HL-60 (cell line): Measurements from ENCODE around the gene COL4A2.

Experiments
- DNase-seq, 2 experiments: peaks; one replicate each; pipeline ENCODE4 v3.0.0-alpha.2; 2010 to 2020; ENCODE audit warnings: low read depth in 1 of 2, low spot score in 1 of 2
- H3K27ac ChIP-seq: fragments of 250-450 bp; sonication (Bioruptor Pico); replicated peaks from 2 replicates; pipeline ENCODE4 v1.5.1; 2020; ENCODE audit warnings: mild to moderate bottlenecking, moderate library complexity
- H3K27me3 ChIP-seq: fragments of 250-450 bp; sonication (Bioruptor Pico); 2 replicates; pipeline ENCODE4 v1.5.1; 2021; ENCODE audit warnings: mild to moderate bottlenecking, moderate library complexity; ENCODE audit not compliant: insufficient read depth, poor library complexity, severe bottlenecking
- H3K4me3 ChIP-seq: replicated peaks from 2 replicates; pipeline ENCODE4 v1.5.1; 2011; ENCODE audit warnings: mild to moderate bottlenecking, control low read depth, low read length; ENCODE audit not compliant: insufficient read depth
- CTCF ChIP-seq: IDR thresholded peaks from one replicate; pipeline ENCODE4 v1.5.1; 2011; ENCODE audit warnings: low read length, control low read depth, inconsistent platforms; ENCODE audit not compliant: insufficient read depth
- GABPA ChIP-seq: IDR thresholded peaks from 2 replicates; pipeline ENCODE4 v1.6.1; 2012; ENCODE audit warnings: low read depth
- POLR2AphosphoS5 ChIP-seq: IDR thresholded peaks from 2 replicates; pipeline ENCODE4 v1.6.1; 2012; ENCODE audit warnings: low read depth
- REST ChIP-seq: IDR thresholded peaks from 2 replicates; pipeline ENCODE4 v1.6.1; 2012; ENCODE audit warnings: low read depth; ENCODE audit not compliant: insufficient replicate concordance
- SPI1 ChIP-seq: IDR thresholded peaks from 2 replicates; pipeline ENCODE4 v1.6.1; 2012; ENCODE audit warnings: low read depth, mild to moderate bottlenecking, borderline replicate concordance

COL4A2 gene

GRCh38 chr13:110354123-110354627, 47.1 kb downstream of the COL4A2 start:
- Histone ChIP-seq H3K27ac (no peak overlapping the region), H3K27me3 (no peaks in the 10 kb centered on the region), H3K4me3 (no peak overlapping the region)
- TF ChIP-seq POLR2AphosphoS5 (no peak), REST (no peak), SPI1 (no peak), GABPA (no peak), CTCF (no peak)
- no peak for DNase-seq

- H3K27ac ChIP-seq, result no peak overlapping the region
- H3K27me3 ChIP-seq, result no peaks in the 10 kb centered on the region
- no peak overlapping the region for H3K4me3 ChIP-seq
- DNase-seq, result no peak
- TF ChIP-seq POLR2AphosphoS5, result no peak
- TF ChIP-seq CTCF, result no peak
- no peak for TF ChIP-seq SPI1
Measured at GRCh38 chr13:110354715-110355473, 47.8 kb downstream of the COL4A2 start.

- H3K4me3 ChIP-seq, result no peak overlapping the region
- no peak overlapping the region for H3K27ac ChIP-seq
- TF ChIP-seq POLR2AphosphoS5, result no peak
- no peak for TF ChIP-seq SPI1
- TF ChIP-seq GABPA, result no peak
- no peak for TF ChIP-seq REST
- no peak for TF ChIP-seq CTCF
- H3K27me3 ChIP-seq, result no peaks in the 10 kb centered on the region
- DNase-seq, result no peak
Measured at GRCh38 chr13:110356362-110356761, 49.3 kb downstream of the COL4A2 start.

- Histone ChIP-seq H3K27me3 (no peaks in the 10 kb centered on the region), H3K4me3 (no peak overlapping the region), H3K27ac (no peak overlapping the region)
- TF ChIP-seq SPI1 (no peak), REST (no peak), GABPA (no peak), POLR2AphosphoS5 (no peak), CTCF (no peak)
- DNase-seq, result no peak
Measured at GRCh38 chr13:110358381-110358780, 51.3 kb downstream of the COL4A2 start.
